MCF 10A (cell line): ENCODE results near the gene USP14. TPM values are rescaled to one million over a fixed set of nuclear protein-coding genes. Genes with fewer than 3 reads are reported as not detected.
A peak's percentile ranks its signal among the peaks of the same experiment; 100 is the strongest.
"Not testable (repeated sequence)": the region's sequence is repeated elsewhere in the genome, so short reads cannot be mapped to it uniquely, and the experiment has no call there.

Experiments used
- BruUV-seq: library from RNA; stranded (reverse); fragments of 400-500 nt; replicated peaks from 2 replicates; lab custom pipeline; 2021; lab: Mats Ljungman, UMichigan
- CTCF ChIA-PET: fragments of 300-600 bp; sonication (Branson Sonifier 250); formaldehyde crosslinking; extraction: SDS; loops from one replicate; lab custom pipeline; 2021; ENCODE audit warnings: antibody characterized with exemption, inconsistent platforms; lab: Yijun Ruan, JAX
- POLR2A ChIA-PET: fragments of 300-600, 350-650 bp; sonication (Branson Sonifier 250); formaldehyde crosslinking; extraction: SDS; loops from one replicate; lab custom pipeline; 2020; ENCODE audit warnings: antibody characterized with exemption, inconsistent platforms; lab: Yijun Ruan, JAX
- DNase-seq: peaks from one replicate; pipeline ENCODE4 v3.0.0-alpha.2; 2018; ENCODE audit not compliant: unreplicated experiment
- H3K27ac Mint-ChIP-seq: one replicate; pipeline ENCODE4 v1.8.0; 2022; ENCODE audit warnings: mild to moderate bottlenecking, low read depth, mixed read lengths; ENCODE audit not compliant: unreplicated experiment
- H3K27me3 Mint-ChIP-seq: one replicate; pipeline ENCODE4 v1.8.0; 2022; ENCODE audit warnings: mixed read lengths; ENCODE audit not compliant: insufficient read depth, unreplicated experiment
- H3K36me3 Mint-ChIP-seq: one replicate; pipeline ENCODE4 v1.8.0; 2022; ENCODE audit warnings: mild to moderate bottlenecking, moderate library complexity, mixed read lengths; ENCODE audit not compliant: insufficient read depth, unreplicated experiment
- H3K4me1 Mint-ChIP-seq: one replicate; pipeline ENCODE4 v1.8.0; 2022; ENCODE audit warnings: mixed read lengths; ENCODE audit not compliant: insufficient read depth, unreplicated experiment
- H3K4me3 Mint-ChIP-seq: one replicate; pipeline ENCODE4 v1.8.0; 2022; ENCODE audit warnings: mild to moderate bottlenecking, moderate library complexity, mixed read lengths; ENCODE audit not compliant: unreplicated experiment
- H3K9me3 Mint-ChIP-seq: one replicate; pipeline ENCODE4 v1.8.0; 2022; ENCODE audit warnings: mixed read lengths; ENCODE audit not compliant: unreplicated experiment
- CTCF ChIP-seq: fragments of 200-600 bp; IDR thresholded peaks from one replicate; pipeline ENCODE4 v1.8.0; 2022; ENCODE audit warnings: antibody characterized with exemption, mild to moderate bottlenecking; ENCODE audit not compliant: unreplicated experiment
- intact Hi-C: fragments of 100-400 bp; cut with micrococcal nuclease; formaldehyde crosslinking; loops from 2 replicates; pipeline ENCODE4 v1.14.1; 2022
- total RNA-seq: library from RNA; stranded (reverse); gene quantifications from 2 replicates; pipeline ENCODE4 v1.2.3, GENCODE V29; 2022

USP14 gene
- total RNA-seq, 1 experiment from 2014 or later = 76.7 TPM

- Mint-ChIP-seq H3K9me3 (peaks cover 39% of the 10 kb centered on the region), H3K4me1 (peaks cover 10% of the 10 kb centered on the region)
- POLR2A ChIA-PET = interaction anchor here (0.7 kb wide), 1 partner anchor 46 kb away, joined by 3 read pairs; the partner anchor contains the start of gene USP14
Observed at GRCh38 chr18:111306-112014, 46.9 kb upstream of the USP14 start.

GRCh38 chr18:112015-112733, 46.2 kb upstream of the USP14 start:
- H3K36me3 Mint-ChIP-seq, intact Hi-C loops, H3K27me3 Mint-ChIP-seq, DNase-seq: not testable (repeated sequence)
- CTCF ChIA-PET = interaction anchor here (0.6 kb wide), 1 partner anchor 25 kb away, joined by 5 read pairs; no protein-coding TSS in a partner anchor
- POLR2A ChIA-PET = interaction anchor here (0.7 kb wide), 1 partner anchor 46 kb away, joined by 3 read pairs; the partner anchor contains the start of gene USP14
- H3K27ac Mint-ChIP-seq = peak overlapping the region; percentile 69
- H3K9me3 Mint-ChIP-seq = peaks cover 36% of the 10 kb centered on the region
- H3K4me1 Mint-ChIP-seq = peaks cover 10% of the 10 kb centered on the region
- BruUV-seq = TSS peak; percentile 76
- H3K4me3 Mint-ChIP-seq = peak overlapping the region; percentile 74

More at GRCh38 chr18:111306-112014, 46.9 kb upstream of the USP14 start:
- intact Hi-C loops = no loop called here
- peak; percentile 65 for DNase-seq
- Mint-ChIP-seq H3K27ac (peak overlapping the region; percentile 69), H3K4me3 (peak overlapping the region; percentile 74), H3K27me3 (no peaks in the 10 kb centered on the region), H3K36me3 (no peaks in the 10 kb centered on the region)
- no peak for TF ChIP-seq CTCF
- CTCF ChIA-PET = no interaction called here
- BruUV-seq = no TSS peak

- H3K4me1 Mint-ChIP-seq, H3K4me3 Mint-ChIP-seq, H3K9me3 Mint-ChIP-seq, BruUV-seq, DNase-seq, H3K27ac Mint-ChIP-seq, H3K36me3 Mint-ChIP-seq, CTCF ChIA-PET, intact Hi-C loops, H3K27me3 Mint-ChIP-seq, POLR2A ChIA-PET: not testable (repeated sequence)
Observed at GRCh38 chr18:120539-121260, 37.7 kb upstream of the USP14 start.

GRCh38 chr18:135045-135444, 23.3 kb upstream of the USP14 start:
- Mint-ChIP-seq H3K4me1 (no peaks in the 10 kb centered on the region), H3K36me3 (no peaks in the 10 kb centered on the region), H3K27ac (no peak overlapping the region), H3K9me3 (no peaks in the 10 kb centered on the region), H3K27me3 (no peaks in the 10 kb centered on the region), H3K4me3 (no peak overlapping the region)
- TF ChIP-seq CTCF = no peak
- DNase-seq = no peak
- POLR2A ChIA-PET = interaction anchor here (0.7 kb wide), 1 partner anchor 134 kb away, joined by 3 read pairs; no protein-coding TSS in a partner anchor
- BruUV-seq = no TSS peak
- intact Hi-C loops = no loop called here
- CTCF ChIA-PET = no interaction called here
